Fibroblast of skin of abdomen (primary cell): ENCODE results near the gene CENPL. TPM values are rescaled to one million over a fixed set of nuclear protein-coding genes. Genes with fewer than 3 reads are reported as not detected.
"Not testable (repeated sequence)": the region's sequence is repeated elsewhere in the genome, so short reads cannot be mapped to it uniquely, and the experiment has no call there.

Source experiments
- DNase-seq: peaks from one replicate; pipeline ENCODE4 v3.0.0-alpha.2; 2013
- polyA plus RNA-seq, 2 experiments: library from polyadenylated mRNA; unstranded; fragments of 120-200 nt; gene quantifications; one replicate each; pipeline ENCODE4 v1.2.1, GENCODE V29; 2013; ENCODE audit not compliant: insufficient read length in 2 of 2

CENPL gene
- 8.4 TPM for polyA plus RNA-seq (2013, experiment 1 of 2; ENCODE audit: insufficient read length)
- 7.8 TPM for polyA plus RNA-seq (2013, experiment 2 of 2; ENCODE audit: insufficient read length)

- DNase-seq = peak; percentile 99
These were observed at the start of gene CENPL, which contains the start of gene DARS2 for GRCh38 chr1:173824315-173825081. Gene CENPL, minus strand, starts transcription at chr1:173824883. Its CDS starts 13,584 bp downstream, at chr1:173811299. Gene DARS2, plus strand, starts transcription at chr1:173824673. Its CDS starts 557 bp downstream, at chr1:173825230.

GRCh38 chr1:173871500-173871899, 46.8 kb upstream of the CENPL start:
- no peak for DNase-seq

- no peak for DNase-seq
These were observed 46.4 kb upstream of the CENPL start for GRCh38 chr1:173871091-173871490.

- DNase-seq = no peak
These were observed 45.8 kb upstream of the CENPL start for GRCh38 chr1:173870252-173871075.

- no peak for DNase-seq
These were observed 44.3 kb upstream of the CENPL start for GRCh38 chr1:173869021-173869359.

GRCh38 chr1:173868266-173869020, 43.8 kb upstream of the CENPL start, which contains the start of gene ZBTB37:
Gene ZBTB37, plus strand, starts transcription at chr1:173868380. Its CDS starts 1,846 bp downstream, at chr1:173870226.
- DNase-seq = peak; percentile 70

GRCh38 chr1:173867753-173868265, 43.1 kb upstream of the CENPL start, which contains the start of gene GAS5:
Gene GAS5, minus strand, starts transcription at chr1:173867989.
- peak; percentile 100 for DNase-seq

GRCh38 chr1:173867141-173867752, 42.6 kb upstream of the CENPL start:
- no peak for DNase-seq

GRCh38 chr1:173866413-173867115, 41.9 kb upstream of the CENPL start:
- no peak for DNase-seq

- no peak for DNase-seq
These were observed 40.9 kb upstream of the CENPL start for GRCh38 chr1:173865468-173866164.

- DNase-seq = no peak
These were observed 39.6 kb upstream of the CENPL start for GRCh38 chr1:173864179-173864867.

- DNase-seq = no peak
These were observed 38.8 kb upstream of the CENPL start for GRCh38 chr1:173863224-173864161.

GRCh38 chr1:173862769-173863223, 38.1 kb upstream of the CENPL start:
- DNase-seq = no peak

GRCh38 chr1:173862146-173862768, 37.6 kb upstream of the CENPL start:
- not testable (repeated sequence) for DNase-seq

- DNase-seq = peak; percentile 28
These were observed 37.1 kb upstream of the CENPL start for GRCh38 chr1:173861731-173862145.

GRCh38 chr1:173860065-173860464, 35.4 kb upstream of the CENPL start:
- DNase-seq = no peak

GRCh38 chr1:173859547-173859946, 34.9 kb upstream of the CENPL start:
- not testable (repeated sequence) for DNase-seq

- no peak for DNase-seq
These were observed 32.8 kb upstream of the CENPL start for GRCh38 chr1:173857363-173857917.
